Left forelimb (tissue), 1 donor: ENCODE measurements around the gene SLC17A7.
A peak's percentile ranks its signal among the peaks of the same experiment; 100 is the strongest.
"Not testable (repeated sequence)": the region's sequence is repeated elsewhere in the genome, so short reads cannot be mapped to it uniquely, and the experiment has no call there.

ENCODE experiments used
- DNase-seq: peaks from one replicate; pipeline ENCODE4 v3.0.0-alpha.2; 2018; ENCODE audit warnings: low spot score

The SLC17A7 gene

GRCh38 chr19:49469828-49470614, 28.7 kb upstream of the SLC17A7 start:
- no peak for DNase-seq

DNA sequence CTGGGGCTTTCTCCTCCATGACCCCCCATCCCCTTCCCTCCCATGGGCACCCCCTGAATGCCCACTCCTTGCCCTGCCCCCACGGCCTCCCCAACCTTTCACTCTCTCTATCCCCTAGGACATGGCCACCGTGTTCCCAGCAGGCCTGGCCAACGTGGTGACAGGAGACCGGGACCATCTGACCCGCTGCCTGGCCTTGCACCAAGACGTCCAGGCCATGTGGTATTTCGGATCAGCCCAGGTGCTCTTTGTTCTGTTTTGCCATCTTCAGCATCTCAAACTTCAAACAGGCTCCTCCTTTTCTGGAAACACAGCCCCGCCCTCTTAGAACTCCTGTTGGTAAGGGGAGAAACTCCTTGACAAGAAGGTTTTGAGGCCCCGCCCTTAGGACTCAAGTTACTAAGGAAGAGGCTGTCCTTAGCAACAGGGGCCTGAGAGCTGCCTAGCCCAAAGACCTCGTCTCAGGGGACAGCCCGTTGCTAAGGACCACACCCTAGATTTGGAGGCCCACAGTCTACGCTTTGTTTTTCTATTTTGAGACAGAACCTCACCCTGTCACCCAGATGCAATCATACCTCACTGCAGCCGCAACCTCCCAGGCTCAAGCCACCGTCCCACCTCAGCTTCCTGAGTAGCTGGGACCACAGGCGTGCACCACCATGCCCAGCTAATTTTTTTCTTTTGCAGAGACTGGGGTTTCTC, 27.6 kb upstream of the SLC17A7 start:
- DNase-seq, result peak; percentile 75

- DNase-seq, result no peak
These were observed 26.9 kb upstream of the SLC17A7 start for GRCh38 chr19:49468199-49468598.

DNA sequence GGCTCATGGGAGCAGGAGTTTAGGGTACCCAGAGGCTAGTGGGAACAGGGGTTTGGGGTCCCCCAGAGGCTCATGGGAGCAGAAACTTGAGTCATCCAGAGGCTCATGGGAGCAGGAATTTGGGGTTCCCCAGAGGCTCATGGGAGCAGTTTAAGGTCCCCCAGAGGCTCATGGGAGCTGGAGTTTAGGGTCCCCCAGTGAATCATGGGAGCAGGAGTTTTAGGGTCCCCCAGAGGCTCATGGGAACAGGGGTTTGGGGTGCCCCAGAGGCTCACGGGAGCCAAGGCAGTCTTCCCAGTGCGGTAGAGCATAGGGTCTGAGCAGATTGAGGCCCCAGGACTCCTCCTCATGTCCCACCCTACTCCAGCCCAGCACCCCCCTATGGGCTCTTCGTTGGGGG, 24.0 kb upstream of the SLC17A7 start:
- no peak for DNase-seq

- DNase-seq, result no peak
These were observed 22.8 kb upstream of the SLC17A7 start for GRCh38 chr19:49463960-49464740.

- DNase-seq, result no peak
These were observed 21.2 kb upstream of the SLC17A7 start for GRCh38 chr19:49462492-49462891.

DNA sequence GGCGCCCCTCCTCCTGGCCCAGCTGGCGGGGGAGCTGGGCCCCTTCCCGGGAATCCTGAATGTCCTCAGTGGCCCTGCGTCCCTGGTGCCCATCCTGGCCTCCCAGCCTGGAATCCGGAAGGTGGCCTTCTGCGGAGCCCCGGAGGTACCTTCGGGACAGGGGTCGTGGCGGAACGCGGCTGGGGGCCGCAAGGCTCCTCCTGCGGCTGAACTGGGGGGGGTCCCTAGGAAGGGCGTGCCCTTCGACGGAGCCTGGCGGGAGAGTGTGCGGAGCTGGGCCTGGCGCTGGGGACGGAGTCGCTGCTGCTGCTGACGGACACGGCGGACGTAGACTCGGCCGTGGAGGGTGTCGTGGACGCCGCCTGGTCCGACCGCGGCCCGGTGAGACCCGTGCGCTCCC, 20.3 kb upstream of the SLC17A7 start:
- DNase-seq, result no peak

DNA sequence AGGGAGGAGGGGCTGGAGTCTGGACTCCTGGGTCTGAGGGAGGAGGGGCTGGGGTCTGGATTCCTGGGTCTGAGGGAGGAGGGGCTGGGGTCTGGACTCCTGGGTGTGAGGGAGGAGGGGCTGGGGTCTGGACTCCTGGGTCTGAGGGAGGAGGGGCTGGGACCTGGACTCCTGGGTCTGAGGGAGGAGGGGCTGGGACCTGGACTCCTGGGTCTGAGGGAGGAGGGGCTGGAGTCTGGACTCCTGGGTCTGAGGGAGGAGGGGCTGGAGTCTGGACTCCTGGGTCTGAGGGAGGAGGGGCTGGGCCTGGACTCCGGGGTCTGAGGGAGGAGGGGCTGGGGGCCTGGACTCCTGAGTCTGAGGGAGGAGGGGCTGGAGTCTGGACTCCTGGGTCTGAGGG, 19.8 kb upstream of the SLC17A7 start:
- not testable (repeated sequence) for DNase-seq

DNA sequence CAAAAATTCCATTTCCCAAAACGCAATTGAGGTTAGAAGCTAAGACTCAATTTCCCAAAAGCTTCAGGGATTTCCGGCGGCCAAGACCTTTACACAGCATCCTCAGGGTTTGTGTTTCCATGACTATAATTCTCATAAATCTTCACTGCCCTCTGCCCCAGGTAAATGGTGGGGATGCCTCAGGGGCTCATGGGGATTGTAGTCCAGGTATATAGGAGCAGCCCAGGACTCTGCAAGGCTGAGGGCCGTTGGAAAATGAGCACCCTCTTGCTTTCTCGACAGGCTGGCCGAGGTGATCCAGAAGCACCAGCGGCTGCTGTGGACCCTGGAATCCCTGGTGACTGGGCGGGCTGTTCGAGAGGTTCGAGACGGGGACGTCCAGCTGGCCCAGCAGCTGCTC, 18.1 kb upstream of the SLC17A7 start:
- no peak for DNase-seq

DNA sequence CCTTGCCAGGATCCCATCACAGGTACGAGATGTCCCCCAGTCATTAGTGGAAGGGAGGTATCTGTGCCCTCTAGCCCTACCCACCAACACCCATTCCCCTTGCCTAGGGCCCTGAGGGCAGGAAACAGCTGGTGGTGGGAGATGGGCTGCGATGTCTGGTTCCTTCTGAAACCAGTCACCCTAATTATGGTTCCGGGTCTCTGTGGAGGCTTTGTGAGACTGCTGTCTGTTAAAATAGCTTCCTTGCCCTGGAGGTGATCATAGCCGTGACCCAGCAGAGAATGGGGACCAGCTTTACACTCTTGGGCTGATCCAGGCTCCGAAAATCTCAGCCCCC, 17.2 kb upstream of the SLC17A7 start:
- DNase-seq, result no peak

GRCh38 chr19:49456326-49456725, 15.0 kb upstream of the SLC17A7 start:
- no peak for DNase-seq

- no peak for DNase-seq
These were observed 14.4 kb upstream of the SLC17A7 start for GRCh38 chr19:49455773-49456172.

DNA sequence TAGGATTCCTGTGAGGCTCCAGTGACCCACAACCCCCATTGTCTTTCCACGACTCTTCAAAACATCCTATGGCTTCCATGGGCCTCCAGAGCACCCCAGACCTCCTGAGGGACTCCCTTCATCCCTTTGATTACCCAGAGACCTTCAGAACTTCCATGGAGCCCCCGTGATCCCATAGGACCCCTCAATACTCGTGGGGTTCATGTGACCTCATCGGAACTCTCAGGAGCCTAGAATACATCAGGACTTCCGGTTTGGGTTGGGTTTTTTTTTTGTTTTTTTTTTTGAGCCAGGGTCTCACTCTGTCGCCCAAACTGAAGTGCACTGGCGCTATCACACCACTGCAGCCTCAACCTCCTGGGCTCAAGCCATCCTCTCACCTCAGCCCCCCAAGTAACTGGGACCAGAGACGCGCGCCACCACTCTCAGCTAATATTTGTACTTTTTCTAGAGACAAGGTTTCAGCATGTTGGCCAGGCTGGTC, 12.5 kb upstream of the SLC17A7 start:
- DNase-seq, result no peak

DNA sequence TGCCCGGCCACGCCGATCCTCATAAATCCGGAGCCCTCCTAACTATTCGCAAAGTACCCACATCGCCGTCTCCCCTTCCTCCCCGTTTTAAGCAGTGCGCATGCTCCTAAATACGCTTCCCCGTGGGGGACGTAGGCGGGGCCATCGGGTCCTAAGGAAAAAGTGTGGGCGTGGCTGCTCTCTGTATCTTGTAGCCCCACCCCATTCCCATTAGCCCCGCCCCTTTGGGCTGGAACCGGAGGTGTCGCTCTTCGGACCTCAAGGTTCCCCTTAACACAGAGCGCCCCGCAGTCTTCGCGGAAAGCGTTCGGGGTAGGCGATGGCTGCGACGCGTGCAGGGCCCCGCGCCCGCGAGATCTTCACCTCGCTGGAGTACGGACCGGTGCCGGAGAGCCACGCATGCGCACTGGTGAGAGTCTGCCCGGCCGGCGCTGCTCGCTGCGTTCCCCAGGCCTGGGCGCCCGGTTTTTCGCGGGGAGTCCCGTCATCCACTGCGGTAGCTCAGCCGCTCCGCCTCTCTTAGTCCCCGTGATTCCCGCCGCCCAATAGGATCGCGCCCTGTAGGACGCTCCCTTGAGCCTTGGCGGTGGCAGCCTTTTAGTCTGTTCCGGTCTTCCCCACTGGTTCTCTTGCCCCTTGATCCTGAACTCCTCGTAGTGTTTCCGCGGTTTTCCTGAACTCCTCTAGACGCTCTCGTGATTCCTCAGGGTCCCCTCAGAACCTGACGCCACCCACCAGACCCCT, 11.9 kb upstream of the SLC17A7 start, which contains the start of gene ALDH16A1:
Gene ALDH16A1, plus strand, starts transcription at position 213 of the 744 bp plus-strand sequence. Its CDS starts 107 bp downstream, at position 320.
- DNase-seq, result peak; percentile 100

GRCh38 chr19:49451430-49452181, 10.3 kb upstream of the SLC17A7 start, which contains the start of gene PIH1D1:
PIH1D1 (minus strand) TSS chr19:49451814; CDS start chr19:49451574, 240 bp downstream.
- peak; percentile 95 for DNase-seq

DNA sequence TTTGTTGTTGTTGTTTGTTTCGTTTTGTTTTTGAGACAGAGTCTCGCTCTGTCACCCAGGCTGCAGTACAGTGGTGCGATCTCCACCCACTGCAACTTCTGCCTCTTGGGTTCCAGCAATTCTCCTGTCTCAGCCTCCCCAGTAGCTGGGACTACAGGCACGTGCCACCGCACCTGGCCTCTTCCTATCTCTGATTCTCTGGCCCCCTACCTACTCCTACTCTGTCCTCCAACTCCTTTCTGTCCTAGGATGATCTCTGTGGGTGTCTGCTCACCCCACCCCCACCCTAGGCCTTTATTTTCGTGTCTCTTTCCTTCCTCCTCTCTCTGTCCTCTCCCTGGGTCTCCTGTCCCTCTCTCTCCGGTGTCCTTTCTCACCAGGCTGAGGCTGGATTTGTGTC, 9.1 kb upstream of the SLC17A7 start:
- DNase-seq, result no peak

DNA sequence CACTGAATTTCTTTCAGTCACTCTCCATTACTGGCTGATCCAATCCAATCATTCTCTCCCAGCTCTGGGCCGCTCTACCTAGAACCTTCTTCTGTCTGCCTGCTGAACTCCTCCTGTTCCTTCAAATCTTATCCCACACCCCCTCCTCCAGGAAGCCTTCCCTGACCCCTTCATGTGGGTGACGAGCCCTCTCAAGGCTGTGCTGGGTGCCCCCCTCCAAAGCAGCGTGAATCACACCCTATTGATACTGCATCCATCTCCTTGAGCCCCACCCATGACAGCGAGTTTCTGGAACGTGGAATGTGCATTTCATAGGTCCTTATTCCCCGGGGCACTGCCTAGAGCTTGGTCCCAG, 7.1 kb upstream of the SLC17A7 start:
- DNase-seq, result no peak

- DNase-seq, result no peak
These were observed 6.4 kb upstream of the SLC17A7 start for GRCh38 chr19:49447485-49448431.

- DNase-seq, result no peak
These were observed 4.7 kb upstream of the SLC17A7 start for GRCh38 chr19:49445997-49446396.
